GM18951 (cell line): Measurements from ENCODE around the gene APOB.

Experiments
- POLR2A ChIP-seq: IDR thresholded peaks from 4 replicates; pipeline ENCODE4 v1.6.1; 2011; ENCODE audit warnings: mild to moderate bottlenecking; ENCODE audit not compliant: insufficient read length, insufficient read depth; ENCODE audit errors: extremely low read depth
- in situ Hi-C: fragments of 300-500 bp; cut with MboI; formaldehyde crosslinking; loops from one replicate; pipeline ENCODE4 v1.12.0; 2022; ENCODE audit warnings: low sequenced_read_pairs, mixed read lengths, inconsistent platforms; ENCODE audit not compliant: unreplicated experiment

Gene APOB

GRCh38 chr2:21012557-21012937 is 31.3 kb downstream of the APOB start:
- in situ Hi-C loops, result no loop called here
- TF ChIP-seq POLR2A, result no peak

- no peak for TF ChIP-seq POLR2A
- in situ Hi-C loops, result no loop called here
Measured at GRCh38 chr2:21011876-21012556, 31.9 kb downstream of the APOB start.

GRCh38 chr2:21011453-21011852 is 32.4 kb downstream of the APOB start:
- no peak for TF ChIP-seq POLR2A
- in situ Hi-C loops, result no loop called here

- TF ChIP-seq POLR2A, result no peak
- in situ Hi-C loops, result no loop called here
Measured at GRCh38 chr2:21010813-21011439, 32.9 kb downstream of the APOB start.

- no peak for TF ChIP-seq POLR2A
- in situ Hi-C loops, result no loop called here
Measured at GRCh38 chr2:21009662-21010225, 34.1 kb downstream of the APOB start.

GRCh38 chr2:21008790-21009661 is 34.8 kb downstream of the APOB start:
- in situ Hi-C loops, result no loop called here
- no peak for TF ChIP-seq POLR2A

GRCh38 chr2:21008014-21008789 is 35.7 kb downstream of the APOB start:
- in situ Hi-C loops, result no loop called here
- no peak for TF ChIP-seq POLR2A

GRCh38 chr2:21007129-21008013 is 36.5 kb downstream of the APOB start:
- no peak for TF ChIP-seq POLR2A
- in situ Hi-C loops, result no loop called here

- in situ Hi-C loops, result no loop called here
- TF ChIP-seq POLR2A, result no peak
Measured at GRCh38 chr2:21006423-21007128, 37.3 kb downstream of the APOB start.

- in situ Hi-C loops, result no loop called here
Measured at GRCh38 chr2:21005700-21006422, 38.0 kb downstream of the APOB start.

GRCh38 chr2:21005111-21005699 is 38.7 kb downstream of the APOB start:
- in situ Hi-C loops, result no loop called here
- no peak for TF ChIP-seq POLR2A

More at GRCh38 chr2:21005700-21006422, 38.0 kb downstream of the APOB start:
- no peak for TF ChIP-seq POLR2A

GRCh38 chr2:21004181-21004572 is 39.7 kb downstream of the APOB start:
- in situ Hi-C loops, result no loop called here
- TF ChIP-seq POLR2A, result no peak
